22Rv1 (cell line): ENCODE measurements around the gene FKBP2.

Source experiments
- ZFX ChIP-seq: fragments of 450-650 bp; IDR thresholded peaks from 2 replicates; pipeline ENCODE4 v1.6.1; 2017; ENCODE audit warnings: antibody characterized with exemption, borderline replicate concordance
- TF ChIP-seq, protein P1 (sequence below): fragments of 450-650 bp; IDR thresholded peaks from 2 replicates; pipeline ENCODE4 v1.5.1; 2017; ENCODE audit warnings: mild to moderate bottlenecking

DNA sequence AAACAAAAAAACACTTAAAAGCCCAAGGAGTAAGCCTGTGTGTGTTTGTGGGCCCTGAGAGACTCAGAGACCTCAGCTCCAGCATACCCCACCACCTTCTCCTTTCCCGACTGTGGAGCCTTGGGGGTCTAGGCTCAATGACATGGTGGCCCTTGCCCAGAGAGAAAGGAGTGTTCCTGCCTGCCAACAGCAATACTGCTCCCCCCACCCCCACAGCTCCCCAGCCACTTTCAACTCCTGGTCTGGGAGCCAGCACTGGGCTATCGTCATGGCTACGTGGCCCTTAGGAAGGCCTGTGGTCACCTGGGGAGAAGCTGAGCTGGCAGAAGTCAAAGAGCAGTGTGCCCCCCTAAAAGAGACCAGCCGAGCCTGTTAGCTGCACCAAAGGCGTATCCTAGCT is 3.2 kb downstream of the FKBP2 start:
- TF ChIP-seq, protein P1, sequence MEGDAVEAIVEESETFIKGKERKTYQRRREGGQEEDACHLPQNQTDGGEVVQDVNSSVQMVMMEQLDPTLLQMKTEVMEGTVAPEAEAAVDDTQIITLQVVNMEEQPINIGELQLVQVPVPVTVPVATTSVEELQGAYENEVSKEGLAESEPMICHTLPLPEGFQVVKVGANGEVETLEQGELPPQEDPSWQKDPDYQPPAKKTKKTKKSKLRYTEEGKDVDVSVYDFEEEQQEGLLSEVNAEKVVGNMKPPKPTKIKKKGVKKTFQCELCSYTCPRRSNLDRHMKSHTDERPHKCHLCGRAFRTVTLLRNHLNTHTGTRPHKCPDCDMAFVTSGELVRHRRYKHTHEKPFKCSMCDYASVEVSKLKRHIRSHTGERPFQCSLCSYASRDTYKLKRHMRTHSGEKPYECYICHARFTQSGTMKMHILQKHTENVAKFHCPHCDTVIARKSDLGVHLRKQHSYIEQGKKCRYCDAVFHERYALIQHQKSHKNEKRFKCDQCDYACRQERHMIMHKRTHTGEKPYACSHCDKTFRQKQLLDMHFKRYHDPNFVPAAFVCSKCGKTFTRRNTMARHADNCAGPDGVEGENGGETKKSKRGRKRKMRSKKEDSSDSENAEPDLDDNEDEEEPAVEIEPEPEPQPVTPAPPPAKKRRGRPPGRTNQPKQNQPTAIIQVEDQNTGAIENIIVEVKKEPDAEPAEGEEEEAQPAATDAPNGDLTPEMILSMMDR = no peak
- TF ChIP-seq ZFX = no peak
